GM13977 (cell line): ENCODE measurements around the gene TMEM82.

Experiments
- DNase-seq: peaks from one replicate; pipeline ENCODE4 v3.0.0; 2012; ENCODE audit warnings: low spot score
- CTCF ChIP-seq: IDR thresholded peaks from 2 replicates; pipeline ENCODE4 v1.5.1; 2012; ENCODE audit warnings: mild to moderate bottlenecking, control low read depth; ENCODE audit not compliant: insufficient read depth; ENCODE audit errors: extremely low read depth, missing control alignments
- in situ Hi-C: fragments of 300-500 bp; cut with MboI; formaldehyde crosslinking; loops from one replicate; pipeline ENCODE4 v1.12.0; 2022; ENCODE audit warnings: low sequenced_read_pairs, low pct_unique_long_range_greater_than_20kb, mixed read lengths, inconsistent platforms; ENCODE audit not compliant: unreplicated experiment

TMEM82 gene

GRCh38 chr1:15726508-15726907 is 15.8 kb upstream of the TMEM82 start:
- no peak for DNase-seq
- in situ Hi-C loops, result no loop called here
- no peak for TF ChIP-seq CTCF

GRCh38 chr1:15727021-15727420 is 15.3 kb upstream of the TMEM82 start:
- TF ChIP-seq CTCF, result no peak
- in situ Hi-C loops, result no loop called here
- DNase-seq, result no peak

GRCh38 chr1:15727424-15727823 is 14.9 kb upstream of the TMEM82 start:
- in situ Hi-C loops, result no loop called here
- TF ChIP-seq CTCF, result no peak
- no peak for DNase-seq

- in situ Hi-C loops, result no loop called here
- TF ChIP-seq CTCF, result no peak
- no peak for DNase-seq
These were observed 14.3 kb upstream of the TMEM82 start for GRCh38 chr1:15727866-15728534.

- no peak for TF ChIP-seq CTCF
- DNase-seq, result no peak
- in situ Hi-C loops, result no loop called here
These were observed 13.2 kb upstream of the TMEM82 start for GRCh38 chr1:15728937-15729657.

GRCh38 chr1:15730423-15730822 is 11.9 kb upstream of the TMEM82 start:
- TF ChIP-seq CTCF, result no peak
- in situ Hi-C loops, result no loop called here
- DNase-seq, result no peak
